Measurements from ENCODE around the gene TIMP2.

The TIMP2 gene

DNA sequence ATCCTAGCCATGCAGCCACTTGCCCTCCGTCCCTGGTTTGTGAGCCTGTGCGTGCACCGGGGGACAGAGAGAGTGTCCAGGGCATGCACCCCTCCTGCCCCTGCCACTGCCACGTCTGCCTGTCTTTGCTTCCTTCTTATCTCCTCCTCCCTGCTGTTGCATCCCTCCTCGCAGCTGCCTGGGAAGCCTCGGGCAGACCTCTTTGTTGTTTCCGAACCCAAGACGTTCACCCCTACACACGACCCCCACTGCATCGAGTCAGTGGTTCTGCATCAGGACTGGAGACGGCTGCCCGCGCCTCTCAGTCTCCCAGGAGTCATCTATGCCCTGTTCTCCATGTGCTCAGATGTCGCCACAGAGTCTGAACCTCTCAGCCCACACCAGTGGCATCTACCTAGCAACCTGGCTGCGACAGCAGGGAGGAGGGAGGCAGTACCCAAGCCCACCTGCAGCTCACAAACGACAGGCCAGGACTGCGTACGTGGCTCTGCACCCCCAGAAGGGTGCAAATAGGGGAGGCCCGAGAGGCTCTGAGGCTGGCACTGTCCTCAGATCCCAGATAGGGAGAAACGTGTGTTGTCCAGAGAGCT lies 5.2 kb downstream of the TIMP2 start:
- peak overlapping the region; percentile 21 to 64 (median 62) for H3K27ac Mint-ChIP-seq
- TF ChIP-seq, protein P1, sequence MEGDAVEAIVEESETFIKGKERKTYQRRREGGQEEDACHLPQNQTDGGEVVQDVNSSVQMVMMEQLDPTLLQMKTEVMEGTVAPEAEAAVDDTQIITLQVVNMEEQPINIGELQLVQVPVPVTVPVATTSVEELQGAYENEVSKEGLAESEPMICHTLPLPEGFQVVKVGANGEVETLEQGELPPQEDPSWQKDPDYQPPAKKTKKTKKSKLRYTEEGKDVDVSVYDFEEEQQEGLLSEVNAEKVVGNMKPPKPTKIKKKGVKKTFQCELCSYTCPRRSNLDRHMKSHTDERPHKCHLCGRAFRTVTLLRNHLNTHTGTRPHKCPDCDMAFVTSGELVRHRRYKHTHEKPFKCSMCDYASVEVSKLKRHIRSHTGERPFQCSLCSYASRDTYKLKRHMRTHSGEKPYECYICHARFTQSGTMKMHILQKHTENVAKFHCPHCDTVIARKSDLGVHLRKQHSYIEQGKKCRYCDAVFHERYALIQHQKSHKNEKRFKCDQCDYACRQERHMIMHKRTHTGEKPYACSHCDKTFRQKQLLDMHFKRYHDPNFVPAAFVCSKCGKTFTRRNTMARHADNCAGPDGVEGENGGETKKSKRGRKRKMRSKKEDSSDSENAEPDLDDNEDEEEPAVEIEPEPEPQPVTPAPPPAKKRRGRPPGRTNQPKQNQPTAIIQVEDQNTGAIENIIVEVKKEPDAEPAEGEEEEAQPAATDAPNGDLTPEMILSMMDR (IDR thresholded peaks at IDR 0.05; ENCODE audit: unreplicated experiment in 3 of 3) = no peak
- peaks cover 62% of the 10 kb centered on the region for H3K4me1 Mint-ChIP-seq
- H3K27me3 Mint-ChIP-seq (ENCODE audit: low read depth) = peaks cover 8% of the 10 kb centered on the region
- H3K36me3 Mint-ChIP-seq (ENCODE audit: low read depth) = peaks cover 4% of the 10 kb centered on the region
- peak overlapping the region in 1 of 3 experiments; percentile 40 for H3K4me3 Mint-ChIP-seq
- H3K9me3 Mint-ChIP-seq = no peaks in the 10 kb centered on the region

DNA sequence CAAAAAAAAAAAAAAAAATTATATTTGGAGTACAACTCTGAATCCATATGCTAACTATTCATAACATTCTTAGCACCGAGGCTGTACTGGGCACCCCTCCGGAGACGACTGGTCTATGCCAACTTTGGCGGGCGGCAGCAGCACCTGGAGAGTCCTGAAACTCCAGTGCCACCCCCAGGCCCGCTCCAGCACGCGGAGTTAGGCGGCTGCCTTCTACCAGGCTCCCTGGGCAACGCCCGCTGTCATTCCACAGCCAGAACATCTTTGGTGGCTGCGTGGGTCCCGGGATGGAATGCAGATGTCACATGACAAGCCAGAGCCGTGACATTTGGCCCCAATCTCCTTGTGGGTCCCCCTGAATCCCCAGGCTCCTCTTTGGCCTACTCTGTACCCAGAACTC lies 6.2 kb downstream of the TIMP2 start:
- Mint-ChIP-seq H3K27ac (no peak overlapping the region), H3K4me1 (peaks cover 63% of the 10 kb centered on the region), H3K9me3 (no peaks in the 10 kb centered on the region), H3K4me3 (no peak overlapping the region), H3K27me3 (ENCODE audit: low read depth) (peaks cover 8% of the 10 kb centered on the region), H3K36me3 (ENCODE audit: low read depth) (peaks cover 4% of the 10 kb centered on the region)
- TF ChIP-seq, protein P1 (IDR thresholded peaks at IDR 0.05; ENCODE audit: unreplicated experiment in 3 of 3) = no peak

DNA sequence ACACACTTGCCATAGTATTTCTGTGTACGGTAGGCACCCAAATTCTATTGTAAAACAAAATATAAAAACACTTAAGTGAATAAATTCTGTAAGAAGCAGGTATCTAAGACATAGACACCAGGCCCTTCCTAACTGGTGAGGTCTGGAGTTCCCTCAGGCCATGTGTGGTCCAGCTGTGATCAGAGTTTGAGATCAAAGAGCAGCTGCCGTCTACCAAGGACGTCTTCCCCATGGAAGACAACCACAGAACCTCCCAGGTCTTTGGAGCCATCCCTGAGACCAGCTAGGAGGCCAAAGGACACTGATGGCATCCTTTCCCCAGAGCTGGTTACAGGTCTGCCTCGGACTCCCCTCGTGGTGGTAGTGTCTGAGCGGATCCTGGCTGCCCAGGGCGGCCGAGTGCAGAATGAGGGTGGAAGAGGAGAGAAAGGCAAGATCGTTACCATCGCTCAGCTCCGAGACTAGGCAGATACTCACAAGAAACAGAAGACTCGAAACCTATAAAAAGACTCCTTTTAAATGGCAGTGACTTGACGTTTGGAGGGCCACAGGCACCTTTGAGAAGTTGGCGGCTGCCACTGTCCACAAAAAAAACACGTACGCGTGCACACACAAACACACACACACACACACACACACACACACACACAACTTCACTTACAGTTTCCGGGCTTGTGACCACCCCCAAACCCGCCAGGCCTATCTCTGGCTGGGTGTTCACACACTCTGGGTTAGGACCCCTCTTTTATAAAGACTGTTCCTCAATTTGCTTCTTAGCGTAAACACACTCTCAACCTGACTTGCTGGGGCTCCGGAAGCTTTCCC lies 7.5 kb downstream of the TIMP2 start:
- Mint-ChIP-seq H3K36me3 (ENCODE audit: low read depth) (peaks cover 4% of the 10 kb centered on the region), H3K9me3 (no peaks in the 10 kb centered on the region), H3K4me1 (peaks cover 56% of the 10 kb centered on the region), H3K27ac (peak overlapping the region in 1 of 3 experiments; percentile 17), H3K27me3 (ENCODE audit: low read depth) (peaks cover 8% of the 10 kb centered on the region), H3K4me3 (no peak overlapping the region)
- TF ChIP-seq, protein P1 (IDR thresholded peaks at IDR 0.05; ENCODE audit: unreplicated experiment in 3 of 3) = no peak

DNA sequence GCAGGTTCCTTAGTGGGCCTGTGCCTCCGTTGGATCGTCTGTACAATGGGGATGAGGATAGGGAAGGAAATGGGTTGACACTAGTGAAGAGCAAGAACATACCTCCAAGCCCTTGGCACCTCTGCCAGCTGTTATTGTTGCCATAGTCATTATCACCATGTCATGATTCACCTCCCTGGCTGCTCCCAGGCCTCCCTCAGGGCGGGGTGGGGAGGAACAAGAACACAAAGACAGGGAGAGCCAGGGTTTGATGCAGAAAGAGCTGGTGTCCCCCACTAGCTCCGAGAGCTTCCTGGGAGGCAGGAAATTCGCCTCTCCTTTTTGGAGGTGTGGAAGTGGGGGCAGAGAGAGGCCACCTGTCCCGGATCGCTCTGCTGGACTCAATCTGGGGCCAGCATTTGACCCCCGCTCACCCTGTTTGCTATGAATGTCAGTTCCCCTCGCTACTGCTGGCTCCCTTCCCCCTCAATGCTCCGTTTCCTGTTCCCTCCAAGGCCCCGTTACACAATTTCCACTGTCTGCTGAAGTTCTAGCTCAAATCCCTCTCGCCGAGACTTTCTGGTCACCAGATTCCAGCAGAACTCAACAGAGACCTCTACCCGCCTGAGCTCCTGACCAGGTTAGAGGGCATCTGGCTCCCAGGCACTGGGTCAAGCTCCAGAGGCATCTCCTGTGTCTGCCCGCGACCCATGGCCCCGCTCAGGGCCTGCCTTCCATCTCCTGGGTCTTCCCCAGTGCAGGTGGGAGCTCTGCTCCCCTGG lies 9.1 kb downstream of the TIMP2 start:
- H3K4me3 Mint-ChIP-seq = no peak overlapping the region
- peak overlapping the region in 2 of 3 experiments; percentile 20 to 27 for H3K27ac Mint-ChIP-seq
- H3K27me3 Mint-ChIP-seq (ENCODE audit: low read depth) = peaks cover 8% of the 10 kb centered on the region
- no peaks in the 10 kb centered on the region for H3K9me3 Mint-ChIP-seq
- TF ChIP-seq, protein P1 (IDR thresholded peaks at IDR 0.05; ENCODE audit: unreplicated experiment in 3 of 3) = no peak
- H3K4me1 Mint-ChIP-seq = peaks cover 42% of the 10 kb centered on the region
- H3K36me3 Mint-ChIP-seq (ENCODE audit: low read depth) = peaks cover 8% of the 10 kb centered on the region

DNA sequence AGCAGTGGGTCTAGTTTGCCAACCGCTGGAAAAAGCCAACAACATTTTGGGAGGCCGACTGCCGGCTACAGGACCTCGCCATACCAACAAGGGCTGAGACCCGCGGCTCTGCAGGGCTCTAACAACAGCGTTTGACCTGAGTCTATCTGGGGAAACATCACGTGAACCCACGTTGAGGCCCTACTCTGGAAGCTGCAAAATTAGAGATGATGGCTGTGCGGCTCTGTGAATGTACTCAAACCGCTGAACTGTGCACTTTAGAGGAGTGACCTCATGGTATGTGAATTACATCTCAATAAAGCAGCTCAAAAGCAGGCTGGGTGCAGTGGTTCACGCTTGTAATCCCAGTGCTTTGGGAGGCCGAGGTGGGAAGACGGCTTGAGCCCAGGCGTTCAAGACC lies 12.1 kb downstream of the TIMP2 start:
- H3K4me3 Mint-ChIP-seq = no peak overlapping the region
- H3K27me3 Mint-ChIP-seq (ENCODE audit: low read depth) = peaks cover 4% of the 10 kb centered on the region
- TF ChIP-seq, protein P1 (IDR thresholded peaks at IDR 0.05; ENCODE audit: unreplicated experiment in 3 of 3) = no peak
- H3K4me1 Mint-ChIP-seq = peaks cover 35% of the 10 kb centered on the region
- H3K36me3 Mint-ChIP-seq (ENCODE audit: low read depth) = peaks cover 23% of the 10 kb centered on the region
- H3K27ac Mint-ChIP-seq = no peak overlapping the region
- no peaks in the 10 kb centered on the region for H3K9me3 Mint-ChIP-seq
